Ascending aorta (tissue), 2 donors: ENCODE measurements around the gene ITSN1. TPM values are rescaled to one million over a fixed set of nuclear protein-coding genes. Genes with fewer than 3 reads are reported as not detected.

Experiments
- DNase-seq, 2 donors: peaks; one replicate each; pipeline ENCODE4 v3.0.0-alpha.2; 2019; ENCODE audit warnings: low spot score in 2 of 2
- H3K27ac ChIP-seq, 2 donors: fragments of 200-600 bp; sonication (generic); one replicate each; pipeline ENCODE4 v1.5.1; 2016 to 2017; ENCODE audit warnings: mild to moderate bottlenecking in 1 of 2
- H3K27me3 ChIP-seq: fragments of 200-600 bp; sonication (generic); one replicate; pipeline ENCODE4 v1.5.1; 2017
- H3K36me3 ChIP-seq, 2 donors: fragments of 200-600 bp; sonication (generic); one replicate each; pipeline ENCODE4 v1.5.1; 2016
- H3K4me1 ChIP-seq, 2 donors: fragments of 200-600 bp; sonication (generic); one replicate each; pipeline ENCODE4 v1.5.1; 2016 to 2017; ENCODE audit warnings: mild to moderate bottlenecking in 1 of 2
- H3K4me3 ChIP-seq, 2 donors: fragments of 200-600 bp; sonication (generic); one replicate each; pipeline ENCODE4 v1.5.1; 2016 to 2017; ENCODE audit warnings: mild to moderate bottlenecking in 1 of 2
- H3K9me3 ChIP-seq, 2 donors: fragments of 200-600 bp; sonication (generic); one replicate each; pipeline ENCODE4 v1.5.1; 2016
- CTCF ChIP-seq, 3 experiments: fragments of 200-600 bp in 2 of 3; fragments of 450-650 bp in 1 of 3; sonication (generic) in 2 of 3; IDR thresholded peaks; one replicate each; pipeline ENCODE4 v1.5.1; 2016 to 2019; ENCODE audit warnings: antibody characterized with exemption in 3 of 3, mild to moderate bottlenecking in 1 of 3, moderate library complexity in 1 of 3
- intact Hi-C: fragments of 100-400 bp; cut with DNase I; formaldehyde crosslinking; loops from one replicate; pipeline ENCODE4 v1.15.1; 2023
- total RNA-seq: library from RNA; depleted of rRNA; stranded (reverse); fragments of >200 nt; gene quantifications from one replicate; pipeline ENCODE4 v1.1.0, GENCODE V29; 2016

Gene ITSN1
- total RNA-seq, 1 donor from 2014 or later: 95.0 TPM

DNA sequence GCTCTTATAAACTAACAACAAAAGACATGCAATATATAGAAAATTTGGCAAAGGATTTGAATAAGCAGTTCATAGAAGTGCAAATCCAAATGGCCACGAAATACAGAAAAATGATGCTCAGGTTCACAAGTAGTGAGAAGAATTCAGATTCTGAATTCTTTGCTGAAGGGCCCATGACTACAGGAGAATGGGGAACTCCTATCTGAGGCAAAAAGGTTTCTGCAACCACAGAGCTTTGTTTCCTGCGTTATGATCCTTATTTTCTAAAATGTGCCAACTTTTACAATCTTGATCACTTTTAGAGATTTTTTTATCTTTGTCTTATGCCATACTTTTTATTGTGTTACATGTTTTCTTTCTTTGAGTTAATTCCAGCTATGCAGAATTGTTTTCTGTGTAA, 91.3 kb downstream of the ITSN1 start:
- no peaks in the 10 kb centered on the region for H3K9me3 ChIP-seq
- H3K27ac ChIP-seq: no peak overlapping the region
- no peak for DNase-seq
- TF ChIP-seq CTCF (IDR thresholded peaks at IDR 0.05): no peak
- no peaks in the 10 kb centered on the region for H3K27me3 ChIP-seq
- intact Hi-C loops: no loop called here
- no peaks in the 10 kb centered on the region for H3K4me1 ChIP-seq
- H3K4me3 ChIP-seq: no peak overlapping the region
- H3K36me3 ChIP-seq: peaks cover 13 to 14% of the 10 kb centered on the region in 2 donors

DNA sequence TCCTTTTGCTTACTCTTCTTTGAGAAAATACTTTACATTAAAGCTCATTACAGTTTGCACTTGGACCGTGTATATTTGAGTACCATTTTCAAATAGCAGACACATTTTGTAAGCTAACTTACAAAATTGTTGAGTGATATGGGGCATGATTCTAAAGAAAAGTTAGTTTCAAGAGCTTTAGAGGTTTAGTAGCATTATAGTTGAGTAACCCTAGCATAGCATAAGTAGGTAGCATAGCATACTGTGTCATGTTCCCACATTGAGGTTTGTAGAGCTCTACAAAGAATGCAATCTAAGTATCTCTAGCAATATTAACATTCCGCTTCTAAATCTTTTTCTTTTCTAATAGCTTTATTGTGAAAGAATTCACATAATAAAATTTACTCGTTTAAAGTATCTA, 92.0 kb downstream of the ITSN1 start:
- no peak for TF ChIP-seq CTCF (IDR thresholded peaks at IDR 0.05)
- no peaks in the 10 kb centered on the region for H3K27me3 ChIP-seq
- DNase-seq: no peak
- no peak overlapping the region for H3K4me3 ChIP-seq
- intact Hi-C loops: no loop called here
- H3K36me3 ChIP-seq: peaks cover 13 to 14% of the 10 kb centered on the region in 2 donors
- no peak overlapping the region for H3K27ac ChIP-seq
- no peaks in the 10 kb centered on the region for H3K9me3 ChIP-seq
- H3K4me1 ChIP-seq: no peaks in the 10 kb centered on the region

DNA sequence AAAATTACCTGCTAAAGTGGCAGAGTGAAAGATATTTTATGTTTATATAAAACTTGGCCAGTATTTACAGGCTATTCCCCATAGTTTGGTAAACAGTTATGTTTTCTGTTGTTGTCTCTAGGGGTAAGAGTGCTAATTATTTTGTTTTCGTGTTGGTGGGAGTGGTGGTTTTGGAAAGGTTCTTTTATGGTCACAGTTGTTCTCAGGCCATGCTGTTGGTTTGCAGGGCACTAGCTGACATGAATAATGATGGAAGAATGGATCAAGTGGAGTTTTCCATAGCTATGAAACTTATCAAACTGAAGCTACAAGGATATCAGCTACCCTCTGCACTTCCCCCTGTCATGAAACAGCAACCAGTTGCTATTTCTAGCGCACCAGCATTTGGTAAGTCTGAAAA, 92.5 kb downstream of the ITSN1 start:
- no peak for TF ChIP-seq CTCF (IDR thresholded peaks at IDR 0.05)
- Histone ChIP-seq H3K36me3 (peaks cover 13 to 14% of the 10 kb centered on the region in 2 donors), H3K27ac (no peak overlapping the region), H3K4me3 (no peak overlapping the region), H3K27me3 (no peaks in the 10 kb centered on the region), H3K4me1 (no peaks in the 10 kb centered on the region), H3K9me3 (no peaks in the 10 kb centered on the region)
- DNase-seq: no peak
- intact Hi-C loops: no loop called here

GRCh38 chr21:33736569-33736968, 94.3 kb downstream of the ITSN1 start:
- Histone ChIP-seq H3K4me1 (no peaks in the 10 kb centered on the region), H3K9me3 (no peaks in the 10 kb centered on the region), H3K4me3 (no peak overlapping the region), H3K27ac (no peak overlapping the region), H3K27me3 (no peaks in the 10 kb centered on the region), H3K36me3 (peaks cover 13 to 14% of the 10 kb centered on the region in 2 donors)
- TF ChIP-seq CTCF (IDR thresholded peaks at IDR 0.05): no peak
- intact Hi-C loops: no loop called here
- DNase-seq: no peak

DNA sequence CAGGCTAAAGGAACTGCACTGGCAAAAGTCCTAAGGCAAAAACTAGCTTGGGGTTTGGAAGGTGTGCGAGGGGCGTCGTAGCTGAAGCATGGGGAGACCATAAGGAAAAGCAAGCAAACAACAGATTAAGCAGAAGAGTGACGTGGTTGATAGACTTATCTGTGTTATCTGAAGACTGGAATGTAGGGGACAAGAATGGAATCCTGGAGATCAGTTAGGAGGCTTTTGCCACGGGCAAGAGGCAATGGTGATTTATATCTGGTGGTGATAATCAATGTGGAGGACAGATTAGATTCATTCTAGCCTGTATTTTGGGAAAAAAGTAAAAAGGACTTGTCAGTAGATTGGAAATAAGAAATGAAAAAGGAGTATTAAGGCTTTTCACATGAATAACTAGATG, 97.4 kb downstream of the ITSN1 start:
- TF ChIP-seq CTCF (IDR thresholded peaks at IDR 0.05): no peak
- Histone ChIP-seq H3K36me3 (peaks cover 13% of the 10 kb centered on the region in 2 donors), H3K27me3 (no peaks in the 10 kb centered on the region), H3K9me3 (no peaks in the 10 kb centered on the region), H3K4me1 (peaks cover 0 to 3% of the 10 kb centered on the region in 2 donors), H3K4me3 (no peak overlapping the region), H3K27ac (no peak overlapping the region)
- intact Hi-C loops: no loop called here
- DNase-seq: no peak

DNA sequence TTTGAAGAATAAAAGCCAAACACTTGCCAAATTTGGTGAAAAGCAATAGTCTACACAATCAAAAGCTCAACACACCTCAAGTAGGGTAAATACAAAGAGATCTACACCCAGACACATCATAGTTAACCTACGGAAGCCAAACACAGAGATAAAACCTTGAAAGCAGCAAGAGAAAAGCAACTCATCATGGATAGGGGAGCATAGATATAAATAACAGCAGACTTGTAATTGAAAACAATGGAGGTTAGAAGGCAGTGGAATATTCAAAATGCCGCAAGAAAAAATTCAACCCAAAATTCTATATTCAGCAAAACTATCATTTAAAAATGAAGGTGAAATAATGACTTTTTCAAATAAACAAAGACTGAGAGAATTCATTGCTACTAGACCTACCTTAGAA, 105.1 kb downstream of the ITSN1 start:
- Histone ChIP-seq H3K27ac (no peak overlapping the region), H3K4me1 (peaks cover 0 to 9% of the 10 kb centered on the region in 2 donors), H3K27me3 (no peaks in the 10 kb centered on the region), H3K9me3 (peaks cover 5 to 11% of the 10 kb centered on the region in 2 donors), H3K4me3 (no peak overlapping the region), H3K36me3 (peaks cover 0 to 9% of the 10 kb centered on the region in 2 donors)
- DNase-seq: no peak
- intact Hi-C loops: no loop called here
- no peak for TF ChIP-seq CTCF (IDR thresholded peaks at IDR 0.05)
